SK-N-SH treated with all-trans-retinoic acid at 6 μM for 48 hours (cell line): ENCODE results near the gene OXCT2.

ENCODE experiments used
- ATAC-seq: fragments of 200-7000 bp; cut with Tn5 transposase; 3 replicates; pipeline ENCODE4 v1.9.1; 2020; ENCODE audit warnings: mild to moderate bottlenecking, moderate library complexity
- ARNTL ChIP-seq: fragments of 450-650 bp; formaldehyde crosslinking; IDR thresholded peaks from 2 replicates; pipeline ENCODE4 v1.5.0; 2020; ENCODE audit warnings: low read depth, mild to moderate bottlenecking, moderate library complexity, borderline replicate concordance
- BACH2 ChIP-seq: fragments of 250-450 bp; sonication (Bioruptor Pico); IDR thresholded peaks from 2 replicates; pipeline ENCODE4 v1.9.0; 2021; ENCODE audit warnings: mild to moderate bottlenecking, borderline replicate concordance
- CREB5 ChIP-seq: fragments of 250-450 bp; sonication (Bioruptor Pico); IDR thresholded peaks from 2 replicates; pipeline ENCODE4 v1.5.1; 2020; ENCODE audit warnings: low read depth, mild to moderate bottlenecking, moderate library complexity
- CSDC2 ChIP-seq: fragments of 250-450 bp; sonication (Bioruptor Pico); IDR thresholded peaks from 2 replicates; pipeline ENCODE4 v1.5.0; 2020; ENCODE audit warnings: mild to moderate bottlenecking, moderate library complexity
- ESRRG ChIP-seq: fragments of 250-450 bp; sonication (Bioruptor Pico); IDR thresholded peaks from 2 replicates; pipeline ENCODE4 v1.6.1; 2021; ENCODE audit warnings: mild to moderate bottlenecking
- GLIS3 ChIP-seq: fragments of 250-450 bp; sonication (Bioruptor Pico); IDR thresholded peaks from 2 replicates; pipeline ENCODE4 v1.5.0; 2020; ENCODE audit warnings: mild to moderate bottlenecking, moderate library complexity
- OSR1 ChIP-seq: fragments of 250-450 bp; sonication (Bioruptor Pico); IDR thresholded peaks from 2 replicates; pipeline ENCODE4 v1.8.0; 2022; ENCODE audit warnings: moderate library complexity, mild to moderate bottlenecking, inconsistent platforms
- PATZ1 ChIP-seq: fragments of 250-450 bp; sonication (Bioruptor Pico); IDR thresholded peaks from 2 replicates; pipeline ENCODE4 v1.8.0; 2020; ENCODE audit warnings: mild to moderate bottlenecking, moderate library complexity, borderline replicate concordance
- POU6F1 ChIP-seq: fragments of 250-450 bp; sonication (Bioruptor Pico); IDR thresholded peaks from 2 replicates; pipeline ENCODE4 v1.8.0; 2021; ENCODE audit warnings: low read depth, mild to moderate bottlenecking, moderate library complexity, borderline replicate concordance
- PPARA ChIP-seq: fragments of 250-450 bp; sonication (Bioruptor Pico); IDR thresholded peaks from 2 replicates; pipeline ENCODE4 v1.5.0; 2020; ENCODE audit warnings: mild to moderate bottlenecking, borderline replicate concordance
- RARB ChIP-seq: fragments of 250-450 bp; sonication (Bioruptor Pico); IDR thresholded peaks from 2 replicates; pipeline ENCODE4 v1.8.0; 2021; ENCODE audit warnings: mild to moderate bottlenecking, moderate library complexity
- SNAI2 ChIP-seq: fragments of 250-450 bp; sonication (Bioruptor Pico); IDR thresholded peaks from 2 replicates; pipeline ENCODE4 v1.5.0; 2020; ENCODE audit warnings: mild to moderate bottlenecking, moderate library complexity
- TCF4 ChIP-seq: fragments of 250-450 bp; sonication (Bioruptor Pico); IDR thresholded peaks from 2 replicates; pipeline ENCODE4 v1.8.0; 2021; ENCODE audit warnings: mild to moderate bottlenecking, moderate library complexity, borderline replicate concordance
- TOX ChIP-seq: fragments of 250-450 bp; sonication (Bioruptor Pico); IDR thresholded peaks from 2 replicates; pipeline ENCODE4 v1.8.0; 2021; ENCODE audit warnings: mild to moderate bottlenecking, moderate library complexity, borderline replicate concordance
- ZC3H10 ChIP-seq: fragments of 250-450 bp; sonication (Bioruptor Pico); IDR thresholded peaks from 2 replicates; pipeline ENCODE4 v1.5.1; 2021; ENCODE audit warnings: mild to moderate bottlenecking, moderate library complexity
- ZFP30 ChIP-seq: fragments of 450-650 bp; formaldehyde crosslinking; IDR thresholded peaks from 2 replicates; pipeline ENCODE4 v1.5.0; 2022; ENCODE audit warnings: mild to moderate bottlenecking, moderate library complexity
- ZNF565 ChIP-seq: fragments of 450-650 bp; formaldehyde crosslinking; conservative IDR thresholded peaks from 2 replicates; pipeline ENCODE4 v1.5.0; 2020; ENCODE audit warnings: low read depth, mild to moderate bottlenecking, moderate library complexity
- ZNF70 ChIP-seq: fragments of 450-650 bp; formaldehyde crosslinking; IDR thresholded peaks from 2 replicates; pipeline ENCODE4 v1.5.0; 2020; ENCODE audit warnings: mild to moderate bottlenecking, moderate library complexity
- ZNF8 ChIP-seq: fragments of 450-650 bp; formaldehyde crosslinking; IDR thresholded peaks from 2 replicates; pipeline ENCODE4 v1.5.0; 2020; ENCODE audit warnings: mild to moderate bottlenecking, moderate library complexity
- TF ChIP-seq, protein P1 (sequence below): fragments of 250-450 bp; sonication (Bioruptor Pico); IDR thresholded peaks from 2 replicates; pipeline ENCODE4 v1.5.1; 2021; ENCODE audit warnings: mild to moderate bottlenecking, moderate library complexity

OXCT2 gene

GRCh38 chr1:39754906-39755504 lies 16.1 kb downstream of the OXCT2 start (continued):
- no peak for TF ChIP-seq CREB5 (CRISPR knock-in tag)
- TF ChIP-seq ZFP30 (CRISPR knock-in tag): no peak
- no peak for TF ChIP-seq ZNF565 (CRISPR knock-in tag)
- no peak for TF ChIP-seq PPARA (CRISPR knock-in tag)
- TF ChIP-seq, protein P1, sequence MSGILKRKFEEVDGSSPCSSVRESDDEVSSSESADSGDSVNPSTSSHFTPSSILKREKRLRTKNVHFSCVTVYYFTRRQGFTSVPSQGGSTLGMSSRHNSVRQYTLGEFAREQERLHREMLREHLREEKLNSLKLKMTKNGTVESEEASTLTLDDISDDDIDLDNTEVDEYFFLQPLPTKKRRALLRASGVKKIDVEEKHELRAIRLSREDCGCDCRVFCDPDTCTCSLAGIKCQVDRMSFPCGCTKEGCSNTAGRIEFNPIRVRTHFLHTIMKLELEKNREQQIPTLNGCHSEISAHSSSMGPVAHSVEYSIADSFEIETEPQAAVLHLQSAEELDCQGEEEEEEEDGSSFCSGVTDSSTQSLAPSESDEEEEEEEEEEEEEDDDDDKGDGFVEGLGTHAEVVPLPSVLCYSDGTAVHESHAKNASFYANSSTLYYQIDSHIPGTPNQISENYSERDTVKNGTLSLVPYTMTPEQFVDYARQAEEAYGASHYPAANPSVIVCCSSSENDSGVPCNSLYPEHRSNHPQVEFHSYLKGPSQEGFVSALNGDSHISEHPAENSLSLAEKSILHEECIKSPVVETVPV (CRISPR knock-in tag): no peak

GRCh38 chr1:39754026-39754570 lies 17.1 kb downstream of the OXCT2 start:
- no peak for ATAC-seq

More at GRCh38 chr1:39754026-39754570, 17.1 kb downstream of the OXCT2 start:
- TF ChIP-seq CSDC2 (CRISPR knock-in tag) (no peak), TCF4 (no peak), TOX (no peak), POU6F1 (no peak), BACH2 (CRISPR knock-in tag) (no peak), ARNTL (no peak), RARB (no peak), CREB5 (CRISPR knock-in tag) (no peak), ESRRG (CRISPR knock-in tag) (no peak), ZNF70 (CRISPR knock-in tag) (no peak), GLIS3 (no peak), ZNF8 (CRISPR knock-in tag) (no peak), ZC3H10 (no peak), PATZ1 (no peak), ZNF565 (CRISPR knock-in tag) (no peak), OSR1 (CRISPR knock-in tag) (no peak), SNAI2 (CRISPR knock-in tag) (no peak)
- TF ChIP-seq, protein P1 (CRISPR knock-in tag): no peak
